HuH-7 (cell line): Measurements from ENCODE around the gene C3orf33.

Experiments used
- DNase-seq: peaks from one replicate; pipeline ENCODE4 v3.0.0; 2011; ENCODE audit warnings: low spot score

C3orf33 gene

DNA sequence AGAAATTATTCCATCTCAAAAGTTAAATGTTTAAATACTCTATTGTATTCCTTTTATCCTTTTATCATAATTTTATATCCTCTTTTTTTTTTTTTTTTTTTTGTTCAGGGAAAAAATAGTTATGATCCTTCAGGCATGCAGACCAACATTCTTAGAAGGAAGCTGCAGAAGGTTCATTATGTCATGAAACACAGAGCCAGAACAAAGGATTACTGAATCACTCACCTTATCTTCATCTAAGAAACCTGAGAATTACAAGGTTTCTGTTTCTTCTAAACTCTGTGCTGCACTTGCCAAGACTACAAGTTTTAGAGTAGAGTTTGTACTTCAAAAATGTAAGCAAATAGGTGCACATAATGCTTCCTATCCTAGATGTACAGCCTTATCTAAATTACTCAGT lies 64.5 kb downstream of the C3orf33 start:
- no peak for DNase-seq

DNA sequence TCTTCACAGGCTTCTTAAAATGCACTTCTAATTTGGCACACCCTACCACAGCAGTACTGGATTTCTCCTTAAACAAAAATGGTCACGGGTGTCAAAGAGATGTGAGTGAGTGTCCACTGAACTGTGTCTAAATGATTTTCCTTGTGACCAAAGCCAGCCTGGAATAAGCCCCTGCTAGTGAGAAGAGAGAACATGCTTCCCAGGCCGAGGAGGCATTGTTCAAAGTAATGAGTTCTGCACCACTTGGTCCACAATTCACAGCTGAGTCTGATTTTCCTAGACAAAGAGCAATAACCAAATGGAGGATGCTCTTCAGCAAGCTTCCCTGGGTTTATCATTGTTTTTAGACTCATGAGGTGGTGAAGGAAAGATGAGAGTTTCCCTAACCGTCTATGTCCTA lies 65.0 kb downstream of the C3orf33 start:
- no peak for DNase-seq

DNA sequence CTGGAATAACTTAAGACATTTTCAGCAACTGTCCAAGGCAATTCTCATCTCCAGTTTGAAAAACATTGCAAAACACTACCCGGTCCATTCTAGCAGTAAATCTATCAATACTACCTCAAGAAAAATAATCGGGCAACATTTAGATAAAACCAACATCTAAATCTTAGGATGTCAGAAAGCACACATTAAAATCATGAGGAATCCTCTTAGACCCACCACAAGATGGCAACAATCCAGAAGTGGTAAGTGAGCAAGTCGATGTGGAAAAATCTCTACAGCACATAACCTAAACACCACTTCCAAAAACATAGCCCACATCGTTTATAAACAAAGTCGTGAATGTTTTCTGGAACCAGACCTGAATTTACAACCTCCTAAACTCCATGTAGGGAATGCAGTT lies 66.9 kb downstream of the C3orf33 start:
- no peak for DNase-seq

DNA sequence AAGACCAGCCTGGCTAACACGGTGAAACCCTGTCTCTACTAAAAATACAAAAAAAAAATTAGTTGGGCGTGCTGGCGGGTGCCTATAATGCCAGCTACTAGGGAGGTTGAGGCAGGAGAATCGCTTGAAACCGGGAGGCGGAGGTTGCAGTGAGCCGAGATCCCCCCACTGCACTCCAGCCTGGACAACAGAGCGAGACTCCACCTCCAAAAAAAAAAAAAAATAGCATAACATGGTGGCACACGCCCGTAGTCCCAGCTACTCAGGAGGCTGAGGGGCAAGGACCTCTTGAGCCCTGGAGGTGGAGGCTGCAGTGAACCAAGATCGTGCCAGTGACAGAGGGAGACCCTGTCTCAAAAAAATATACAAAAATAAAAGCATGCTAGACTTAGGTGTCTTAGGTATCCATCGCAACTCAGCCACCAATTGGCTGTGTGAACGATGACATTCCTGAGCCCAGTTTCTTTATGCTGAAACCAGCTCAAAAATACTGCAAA lies 67.5 kb downstream of the C3orf33 start:
- DNase-seq: no peak

DNA sequence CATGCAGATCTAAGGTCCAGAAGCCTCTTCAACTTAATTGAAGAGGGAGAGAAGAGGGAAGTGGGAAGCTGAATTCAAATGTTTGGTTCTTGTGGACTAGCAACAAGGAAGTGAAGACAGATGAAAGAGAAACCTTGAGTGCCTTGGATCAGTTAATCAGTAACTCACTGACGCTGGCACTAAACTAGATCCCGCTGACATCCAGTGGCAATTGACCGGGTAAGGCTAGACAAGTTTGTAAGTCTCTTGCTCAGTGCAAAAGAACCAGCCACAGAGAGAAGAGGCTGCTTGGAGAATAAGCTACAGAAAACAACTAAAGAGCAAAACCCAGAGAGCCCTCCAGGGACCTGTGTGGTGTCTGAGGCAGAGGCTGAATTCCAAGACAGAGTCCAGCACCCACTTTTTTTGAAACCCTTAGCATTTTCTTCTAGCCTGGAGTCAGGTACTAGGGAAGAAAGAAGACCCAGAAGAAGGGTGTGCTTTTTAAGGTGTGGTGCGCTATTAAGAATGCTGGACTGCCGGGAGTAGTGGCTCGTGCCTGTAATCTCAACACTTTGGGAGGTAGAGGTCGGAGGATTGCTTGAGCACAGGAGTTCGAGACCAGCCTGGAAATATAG lies 68.1 kb downstream of the C3orf33 start:
- DNase-seq: peak; percentile 58

DNA sequence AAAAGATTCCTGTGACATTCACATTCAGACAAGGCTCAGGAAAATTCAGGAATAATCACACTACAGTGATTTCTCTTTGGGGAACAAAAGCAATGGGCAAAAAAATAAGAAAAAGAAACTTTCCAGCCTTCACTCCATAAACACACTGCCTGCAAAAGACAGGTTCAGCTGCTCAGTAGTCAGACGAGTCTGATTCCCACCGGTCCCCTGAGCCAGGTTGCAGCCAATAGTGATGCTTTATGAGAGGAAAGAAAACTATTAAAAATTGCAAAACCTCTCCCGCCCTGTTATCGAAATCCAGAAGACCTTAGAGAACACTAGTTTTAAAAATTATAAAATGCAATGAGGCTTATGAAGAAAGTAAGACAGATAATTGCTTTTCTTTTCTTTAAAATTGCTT lies 69.7 kb downstream of the C3orf33 start:
- no peak for DNase-seq

DNA sequence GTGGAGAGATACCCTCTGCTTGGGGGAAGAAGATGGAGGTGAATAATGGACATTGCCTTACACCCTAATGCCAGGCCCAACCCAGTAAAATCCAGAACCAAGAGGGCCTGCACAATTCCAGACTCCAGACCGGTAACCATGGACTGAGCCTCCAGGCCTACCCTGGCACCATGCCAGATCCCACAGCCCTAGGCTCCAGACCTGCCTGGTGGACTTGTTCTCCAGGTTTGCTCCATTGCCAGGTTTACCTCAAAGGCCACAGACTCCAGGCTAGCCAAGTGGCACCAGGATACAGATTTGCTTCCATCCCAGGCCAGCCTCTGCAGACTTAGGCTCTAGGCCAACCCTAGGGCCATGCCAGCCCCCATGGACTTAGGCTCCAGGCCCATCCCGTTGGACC lies 75.2 kb downstream of the C3orf33 start:
- no peak for DNase-seq

DNA sequence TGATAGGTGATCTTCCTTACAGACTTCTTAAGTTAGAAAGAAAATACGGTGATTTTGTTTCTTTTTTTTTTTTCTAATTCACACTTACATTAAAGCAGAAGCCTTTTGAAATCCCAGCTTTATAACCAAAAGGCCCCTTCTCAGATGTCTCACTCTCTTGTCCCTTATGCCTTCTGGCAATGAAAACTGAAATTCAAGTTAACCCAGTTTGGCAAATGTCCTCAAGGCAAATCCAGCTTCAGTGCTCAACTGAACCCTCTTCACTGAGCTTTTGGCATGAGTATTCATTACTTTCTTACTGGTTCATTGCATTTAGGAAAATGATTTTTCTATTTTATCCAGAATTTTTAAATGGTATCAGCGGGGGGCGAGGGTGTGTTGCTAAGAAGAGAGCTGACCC lies 78.2 kb downstream of the C3orf33 start:
- DNase-seq: no peak

DNA sequence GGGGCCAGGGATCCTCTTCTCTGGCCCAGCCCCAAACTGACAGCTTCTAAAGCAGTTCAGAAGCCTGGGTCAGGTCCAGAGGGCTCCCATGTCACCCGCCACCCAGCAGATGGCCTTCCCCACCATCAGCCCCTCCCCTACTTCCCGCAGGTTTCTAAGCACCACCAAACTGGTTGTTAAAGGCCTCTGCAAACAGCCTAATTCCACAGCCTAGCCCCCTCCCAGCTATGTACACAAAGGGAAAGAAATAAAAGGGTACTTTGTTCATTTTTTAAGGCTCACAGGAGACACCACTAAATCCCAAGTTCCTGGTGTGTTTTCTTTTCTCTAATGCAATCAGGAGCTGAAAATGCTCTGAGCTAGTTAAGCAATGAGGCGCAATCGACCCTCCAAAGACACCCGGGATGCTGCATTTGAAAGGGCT lies 91.8 kb downstream of the C3orf33 start:
- DNase-seq: peak; percentile 39
